Measurements from ENCODE around the gene ARSA.

ARSA gene

DNA sequence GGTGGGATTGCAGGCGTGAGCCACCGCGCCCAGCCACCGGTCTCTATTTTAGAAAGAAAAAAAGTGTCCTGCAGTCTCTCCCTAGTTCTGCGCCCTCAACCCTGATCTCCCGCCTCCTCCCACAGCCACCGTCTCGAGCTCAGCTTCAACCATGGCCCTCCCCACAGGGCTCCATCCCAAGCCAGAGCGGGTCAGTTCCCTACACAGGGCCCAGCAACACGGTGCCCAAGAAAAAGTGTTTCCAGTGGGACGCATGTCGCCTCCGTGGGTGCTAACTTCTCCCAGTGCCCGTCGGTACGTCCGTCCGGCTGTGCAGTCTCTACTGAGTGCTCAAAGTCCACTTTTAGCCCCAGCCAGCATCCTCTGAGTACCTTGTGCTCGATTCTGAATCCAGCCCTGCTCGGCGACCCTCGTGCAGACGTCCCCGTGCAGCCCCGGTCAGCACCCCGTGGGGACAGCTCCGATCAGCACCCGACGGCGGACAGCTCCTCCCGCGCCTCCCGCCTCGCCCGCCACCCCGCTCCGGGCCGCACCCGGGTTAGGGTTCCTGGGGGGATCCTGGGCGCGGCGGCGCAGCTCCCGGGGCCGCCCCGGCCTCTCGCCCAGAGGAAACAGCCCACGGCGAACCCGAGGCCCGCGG, 28.0 kb downstream of the ARSA start:
- no peak for DNase-seq (ENCODE audit: low read depth)
- TF ChIP-seq, protein P1, sequence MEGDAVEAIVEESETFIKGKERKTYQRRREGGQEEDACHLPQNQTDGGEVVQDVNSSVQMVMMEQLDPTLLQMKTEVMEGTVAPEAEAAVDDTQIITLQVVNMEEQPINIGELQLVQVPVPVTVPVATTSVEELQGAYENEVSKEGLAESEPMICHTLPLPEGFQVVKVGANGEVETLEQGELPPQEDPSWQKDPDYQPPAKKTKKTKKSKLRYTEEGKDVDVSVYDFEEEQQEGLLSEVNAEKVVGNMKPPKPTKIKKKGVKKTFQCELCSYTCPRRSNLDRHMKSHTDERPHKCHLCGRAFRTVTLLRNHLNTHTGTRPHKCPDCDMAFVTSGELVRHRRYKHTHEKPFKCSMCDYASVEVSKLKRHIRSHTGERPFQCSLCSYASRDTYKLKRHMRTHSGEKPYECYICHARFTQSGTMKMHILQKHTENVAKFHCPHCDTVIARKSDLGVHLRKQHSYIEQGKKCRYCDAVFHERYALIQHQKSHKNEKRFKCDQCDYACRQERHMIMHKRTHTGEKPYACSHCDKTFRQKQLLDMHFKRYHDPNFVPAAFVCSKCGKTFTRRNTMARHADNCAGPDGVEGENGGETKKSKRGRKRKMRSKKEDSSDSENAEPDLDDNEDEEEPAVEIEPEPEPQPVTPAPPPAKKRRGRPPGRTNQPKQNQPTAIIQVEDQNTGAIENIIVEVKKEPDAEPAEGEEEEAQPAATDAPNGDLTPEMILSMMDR (IDR thresholded peaks at IDR 0.05; ENCODE audit: low read depth, low read length, missing control alignments), result no peak
- H3K4me3 ChIP-seq (ENCODE audit: low read depth, low read length), result no peak overlapping the region

DNA sequence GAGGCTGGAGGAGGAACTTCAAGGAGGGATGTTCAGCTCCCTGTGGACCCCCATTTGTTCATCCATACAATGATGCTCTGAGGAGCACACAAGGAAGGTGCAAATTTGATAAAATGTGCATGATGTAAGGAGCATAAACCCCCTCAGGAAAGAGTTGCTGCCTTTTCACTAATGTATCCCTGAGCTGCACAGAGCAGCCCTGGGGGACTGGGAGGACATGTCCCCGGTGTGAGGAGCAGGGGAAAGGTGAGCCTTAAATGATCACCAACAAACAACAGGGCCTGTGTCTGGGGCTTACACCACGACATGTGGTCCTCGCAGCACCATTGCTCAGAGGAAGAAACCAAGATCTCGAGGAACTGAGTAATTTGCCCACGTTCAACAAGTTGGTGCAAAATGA, 30.9 kb downstream of the ARSA start:
- H3K4me3 ChIP-seq (ENCODE audit: low read depth, low read length), result no peak overlapping the region
- no peak for DNase-seq (ENCODE audit: low read depth)
- TF ChIP-seq, protein P1 (IDR thresholded peaks at IDR 0.05; ENCODE audit: low read depth, low read length, missing control alignments), result no peak

DNA sequence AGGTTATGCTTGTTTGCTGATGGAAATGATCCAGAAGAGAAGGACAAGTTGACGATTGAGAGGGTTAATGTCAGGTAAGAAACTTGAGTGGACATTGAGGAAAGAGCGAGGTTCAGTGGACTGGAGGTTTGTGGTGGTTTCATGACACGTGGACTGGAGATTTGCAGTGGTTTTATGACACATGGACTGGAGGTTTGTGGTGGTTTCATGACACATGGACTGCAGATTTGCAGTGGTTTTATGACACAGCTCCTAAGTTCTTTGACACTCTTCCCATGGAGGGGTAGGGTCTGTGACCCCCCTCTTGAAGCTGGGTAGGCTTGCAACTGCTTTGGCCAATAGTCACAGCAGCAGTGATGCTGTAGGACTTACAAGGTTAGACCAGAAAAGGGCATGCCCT, 32.8 kb downstream of the ARSA start:
- no peak overlapping the region for H3K4me3 ChIP-seq (ENCODE audit: low read depth, low read length)
- DNase-seq (ENCODE audit: low read depth), result no peak
- TF ChIP-seq, protein P1 (IDR thresholded peaks at IDR 0.05; ENCODE audit: low read depth, low read length, missing control alignments), result no peak

DNA sequence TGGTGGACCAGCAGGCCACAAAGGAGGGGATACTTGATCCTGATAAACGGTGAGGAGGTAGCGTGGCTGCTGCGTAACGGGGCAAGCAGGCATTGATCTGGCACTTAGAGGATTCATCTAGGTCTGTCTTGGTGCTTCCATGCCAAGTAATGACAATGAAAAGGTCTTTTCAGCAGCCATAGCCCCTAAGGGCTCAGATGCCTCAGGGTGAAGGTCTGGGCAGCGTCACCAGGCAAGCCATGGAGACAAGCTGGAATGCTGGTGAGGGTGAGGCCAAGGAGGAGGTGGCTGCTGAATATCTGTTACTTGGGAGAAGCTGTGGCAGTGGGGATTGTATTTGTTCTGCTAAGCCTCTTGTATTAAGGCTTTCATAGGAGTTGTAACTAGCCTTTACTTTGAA, 40.5 kb downstream of the ARSA start:
- no peak overlapping the region for H3K4me3 ChIP-seq (ENCODE audit: low read depth, low read length)
- TF ChIP-seq, protein P1 (IDR thresholded peaks at IDR 0.05; ENCODE audit: low read depth, low read length, missing control alignments), result no peak
- DNase-seq (ENCODE audit: low read depth), result no peak

DNA sequence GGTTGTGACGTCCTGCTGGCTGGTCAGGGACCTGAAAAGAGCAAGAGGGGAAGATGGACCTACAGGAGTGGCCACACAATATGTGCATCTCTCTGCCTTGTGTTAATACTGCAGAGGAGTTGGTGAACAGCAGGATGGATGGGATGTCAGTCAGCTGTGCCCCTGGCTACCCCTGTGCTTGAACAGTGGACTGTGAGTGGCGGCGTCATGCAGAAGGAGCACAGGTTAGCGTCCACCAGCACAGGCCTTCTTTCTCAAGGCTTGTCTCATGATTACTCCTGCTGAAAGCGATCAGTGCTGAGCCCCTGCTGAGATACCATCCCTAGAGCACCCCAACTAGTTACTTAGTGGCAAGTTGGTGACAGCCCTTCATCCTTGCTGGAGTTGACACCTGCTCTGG, 41.5 kb downstream of the ARSA start:
- DNase-seq (ENCODE audit: low read depth), result no peak
- TF ChIP-seq, protein P1 (IDR thresholded peaks at IDR 0.05; ENCODE audit: low read depth, low read length, missing control alignments), result no peak
- H3K4me3 ChIP-seq (ENCODE audit: low read depth, low read length), result no peak overlapping the region

DNA sequence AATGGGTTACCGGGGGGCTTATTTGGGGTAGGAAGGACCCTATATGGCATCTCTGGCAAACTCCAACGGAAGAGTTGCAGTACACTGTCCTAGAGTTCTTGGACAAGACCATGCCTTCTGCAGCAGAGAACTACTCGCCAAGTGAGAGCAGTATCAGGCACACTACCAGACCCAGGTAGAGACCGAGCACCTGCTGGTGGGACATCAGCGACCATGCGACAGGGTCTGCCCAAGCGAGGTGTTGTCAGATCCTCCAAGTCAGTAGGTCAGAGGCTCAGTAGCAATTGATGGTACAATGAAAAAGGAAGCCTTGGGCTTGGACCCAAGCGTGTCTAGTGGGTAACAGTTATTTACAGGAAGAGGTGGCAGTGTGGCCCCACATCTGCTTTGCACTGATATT, 42.2 kb downstream of the ARSA start:
- TF ChIP-seq, protein P1 (IDR thresholded peaks at IDR 0.05; ENCODE audit: low read depth, low read length, missing control alignments), result no peak
- H3K4me3 ChIP-seq (ENCODE audit: low read depth, low read length), result no peak overlapping the region

DNA sequence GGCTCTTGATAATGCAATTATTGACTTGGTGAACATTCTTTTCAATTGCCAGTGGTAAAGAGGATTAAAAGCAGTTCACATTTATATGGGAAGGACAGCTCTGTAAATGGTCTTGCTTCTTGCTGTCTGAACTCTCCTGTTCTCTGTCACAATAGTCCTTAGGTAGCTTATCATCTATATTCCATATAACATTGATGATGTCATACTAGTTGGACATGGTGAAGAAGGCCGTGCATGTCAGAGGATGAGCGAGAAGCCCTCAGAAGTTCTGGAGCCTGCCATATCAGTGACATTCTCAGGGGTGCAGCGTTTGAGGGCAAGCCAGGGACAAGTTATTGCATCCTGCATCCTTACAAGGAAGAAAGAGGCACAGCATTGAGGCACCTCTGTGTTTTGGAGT, 42.7 kb downstream of the ARSA start:
- no peak for DNase-seq (ENCODE audit: low read depth)
- TF ChIP-seq, protein P1 (IDR thresholded peaks at IDR 0.05; ENCODE audit: low read depth, low read length, missing control alignments), result no peak
- H3K4me3 ChIP-seq (ENCODE audit: low read depth, low read length), result no peak overlapping the region

More for the DNA sequence above, 42.2 kb downstream of the ARSA start:
- no peak for DNase-seq (ENCODE audit: low read depth)
